ENCODE data around the gene KCNMA1. TPM values are rescaled to one million over a fixed set of nuclear protein-coding genes. Genes with fewer than 3 reads are reported as not detected.

Gene KCNMA1
- total RNA-seq, 2 experiments from 2014 or later: not detected

DNA sequence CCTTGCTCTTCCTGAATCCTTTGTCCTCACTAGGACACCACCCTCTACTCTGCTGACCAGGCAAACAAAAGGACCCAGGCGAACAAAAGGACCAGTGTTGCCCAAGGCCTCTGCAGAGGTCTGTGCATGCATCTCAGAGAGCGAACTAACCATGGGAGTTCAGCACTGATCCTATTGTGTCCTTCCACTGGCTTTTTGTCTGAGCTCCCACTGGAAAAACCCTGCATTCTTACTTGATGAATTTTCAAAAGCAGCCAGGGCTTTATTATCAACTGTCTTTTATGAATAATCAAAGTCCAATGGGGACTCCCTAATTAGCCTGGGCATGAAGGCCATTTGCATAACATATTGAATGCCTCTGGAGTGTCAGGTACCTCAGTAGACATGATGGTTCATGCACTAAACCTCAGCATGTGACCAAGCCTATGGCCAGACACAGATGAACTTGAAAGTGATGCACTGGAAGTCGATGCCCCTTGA, 140.6 kb downstream of the KCNMA1 start:
- H3K27ac Mint-ChIP-seq: no peak overlapping the region
- H3K4me3 Mint-ChIP-seq: no peak overlapping the region
- H3K36me3 Mint-ChIP-seq: no peaks in the 10 kb centered on the region
- H3K9me3 Mint-ChIP-seq: no peaks in the 10 kb centered on the region
- CTCF ChIA-PET: no interaction called here
- H3K4me1 Mint-ChIP-seq (ENCODE audit: low read depth): no peaks in the 10 kb centered on the region
- no peak for DNase-seq
- intact Hi-C loops (cut with micrococcal nuclease): no loop called here
- POLR2A ChIA-PET: no interaction called here
- H3K27me3 Mint-ChIP-seq: peaks cover 1% of the 10 kb centered on the region

DNA sequence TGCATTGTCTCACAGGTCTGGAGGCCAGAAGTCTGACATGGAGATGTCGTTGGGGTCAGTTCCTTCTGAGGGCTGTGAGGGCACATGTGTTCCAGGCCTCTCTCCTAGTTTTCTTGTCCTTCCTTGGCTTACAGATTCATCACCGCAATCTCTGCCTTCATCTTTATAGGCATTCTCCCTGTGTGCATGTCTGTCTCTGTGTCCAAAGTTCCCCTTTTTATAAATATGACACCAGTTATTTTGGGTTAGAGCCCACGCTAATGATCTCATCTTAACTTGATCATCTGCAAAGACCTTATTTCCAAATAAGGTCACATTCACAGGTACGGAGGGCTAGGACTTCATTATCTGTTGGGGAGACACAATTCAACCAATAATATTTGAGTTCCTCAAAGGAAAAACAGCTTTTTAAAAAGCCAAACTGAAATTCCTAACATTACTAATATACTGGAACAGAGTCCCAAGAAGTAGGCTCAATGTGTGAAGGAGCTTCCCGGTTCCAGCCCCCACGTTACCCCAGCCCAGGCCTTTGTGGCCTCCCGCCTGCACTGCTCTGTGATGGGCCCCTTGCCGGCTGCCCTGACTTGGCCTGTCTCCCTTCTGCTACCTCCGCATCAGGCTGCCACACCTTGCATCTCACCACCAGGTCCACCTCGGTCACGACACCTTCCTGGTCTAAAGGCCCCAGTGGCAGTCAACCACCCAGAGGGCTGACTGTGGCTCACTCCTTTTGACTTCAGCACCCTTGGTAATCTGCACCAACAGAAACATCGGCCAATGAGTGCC, 142.7 kb downstream of the KCNMA1 start:
- H3K27ac Mint-ChIP-seq: no peak overlapping the region
- no peaks in the 10 kb centered on the region for H3K9me3 Mint-ChIP-seq
- H3K4me3 Mint-ChIP-seq: no peak overlapping the region
- H3K36me3 Mint-ChIP-seq: no peaks in the 10 kb centered on the region
- DNase-seq: no peak
- H3K4me1 Mint-ChIP-seq (ENCODE audit: low read depth): no peaks in the 10 kb centered on the region
- ChIA-PET CTCF (no interaction called here), POLR2A (no interaction called here)
- H3K27me3 Mint-ChIP-seq: peaks cover 1% of the 10 kb centered on the region
- intact Hi-C loops (cut with micrococcal nuclease): no loop called here

DNA sequence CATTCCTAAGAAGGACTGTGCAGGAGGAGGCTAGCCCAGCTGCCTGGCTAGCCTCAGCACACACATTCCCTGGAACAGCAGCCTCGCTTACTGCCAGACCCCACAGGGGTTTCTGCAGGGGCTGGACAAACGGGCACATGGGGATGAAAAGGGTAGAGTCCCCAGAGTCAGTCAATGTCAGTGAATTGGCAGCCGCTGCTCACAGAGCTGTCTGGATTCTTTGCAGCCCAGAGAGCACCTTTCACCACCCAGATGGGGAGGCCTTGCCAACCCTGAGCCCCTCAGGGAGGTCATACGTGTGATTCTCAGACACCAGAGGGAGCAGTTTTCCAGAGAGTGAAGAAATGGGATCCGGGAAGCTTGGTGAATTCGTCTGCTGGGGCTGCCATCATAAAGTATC, 143.3 kb downstream of the KCNMA1 start:
- ChIA-PET POLR2A (no interaction called here), CTCF (no interaction called here)
- no peak overlapping the region for H3K27ac Mint-ChIP-seq
- DNase-seq: no peak
- intact Hi-C loops (cut with micrococcal nuclease): no loop called here
- H3K9me3 Mint-ChIP-seq: no peaks in the 10 kb centered on the region
- peaks cover 1% of the 10 kb centered on the region for H3K27me3 Mint-ChIP-seq
- H3K4me3 Mint-ChIP-seq: no peak overlapping the region
- no peaks in the 10 kb centered on the region for H3K4me1 Mint-ChIP-seq (ENCODE audit: low read depth)
- H3K36me3 Mint-ChIP-seq: no peaks in the 10 kb centered on the region

DNA sequence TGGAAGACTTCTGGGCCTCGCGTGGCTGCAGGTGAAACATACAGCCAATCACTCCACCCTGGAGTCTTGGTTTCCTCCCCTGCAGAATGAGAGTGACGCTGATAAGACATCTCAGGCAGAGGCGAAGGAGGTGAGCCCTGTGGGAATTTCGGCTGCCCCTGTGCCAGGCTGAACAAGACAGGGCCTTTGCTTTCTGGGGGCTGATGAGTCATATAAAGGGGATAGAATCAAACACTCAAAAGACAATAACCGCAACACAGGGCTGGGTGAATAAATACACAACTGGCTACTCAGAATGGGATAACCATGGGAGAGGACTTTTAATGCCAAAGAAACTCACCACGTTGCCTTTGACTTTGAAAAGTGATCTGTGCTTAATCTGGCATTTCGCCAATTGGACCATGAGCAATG, 143.8 kb downstream of the KCNMA1 start:
- ChIA-PET POLR2A (no interaction called here), CTCF (no interaction called here)
- Mint-ChIP-seq H3K4me3 (no peak overlapping the region), H3K9me3 (no peaks in the 10 kb centered on the region), H3K27ac (no peak overlapping the region), H3K36me3 (no peaks in the 10 kb centered on the region), H3K4me1 (ENCODE audit: low read depth) (no peaks in the 10 kb centered on the region), H3K27me3 (peaks cover 1% of the 10 kb centered on the region)
- intact Hi-C loops (cut with micrococcal nuclease): no loop called here
- no peak for DNase-seq

DNA sequence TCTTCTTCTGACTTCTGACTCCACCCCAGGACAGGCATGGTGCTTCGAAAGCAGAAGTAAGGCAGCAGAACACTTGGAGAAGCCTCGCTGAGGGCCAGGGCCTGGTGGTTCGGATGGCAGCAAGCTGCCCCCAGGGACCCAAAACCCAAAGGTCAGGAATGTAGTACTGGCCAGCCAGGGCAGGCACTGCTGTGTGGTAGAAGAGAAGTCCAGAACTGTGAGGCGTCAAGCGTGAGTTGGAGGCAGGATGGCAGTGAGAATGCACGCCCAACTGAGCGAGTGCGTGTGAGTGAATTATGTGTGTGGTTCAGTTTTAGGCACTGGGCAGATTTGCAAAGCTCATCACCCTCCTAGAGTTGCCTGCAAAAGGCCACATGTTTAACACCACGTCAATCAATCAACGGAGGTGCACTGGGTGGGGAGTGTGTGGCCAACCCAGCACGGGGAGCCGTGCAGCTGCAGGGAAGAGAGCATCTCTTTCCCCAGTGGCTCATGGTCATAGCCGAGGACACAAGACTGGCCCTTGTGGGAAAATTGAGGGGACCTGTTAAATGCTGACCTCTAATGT, 144.3 kb downstream of the KCNMA1 start:
- no peak overlapping the region for H3K4me3 Mint-ChIP-seq
- H3K4me1 Mint-ChIP-seq (ENCODE audit: low read depth): no peaks in the 10 kb centered on the region
- intact Hi-C loops (cut with micrococcal nuclease): no loop called here
- H3K36me3 Mint-ChIP-seq: no peaks in the 10 kb centered on the region
- H3K27me3 Mint-ChIP-seq: peaks cover 1% of the 10 kb centered on the region
- H3K9me3 Mint-ChIP-seq: no peaks in the 10 kb centered on the region
- no peak overlapping the region for H3K27ac Mint-ChIP-seq
- ChIA-PET POLR2A (no interaction called here), CTCF (no interaction called here)
- DNase-seq: no peak

DNA sequence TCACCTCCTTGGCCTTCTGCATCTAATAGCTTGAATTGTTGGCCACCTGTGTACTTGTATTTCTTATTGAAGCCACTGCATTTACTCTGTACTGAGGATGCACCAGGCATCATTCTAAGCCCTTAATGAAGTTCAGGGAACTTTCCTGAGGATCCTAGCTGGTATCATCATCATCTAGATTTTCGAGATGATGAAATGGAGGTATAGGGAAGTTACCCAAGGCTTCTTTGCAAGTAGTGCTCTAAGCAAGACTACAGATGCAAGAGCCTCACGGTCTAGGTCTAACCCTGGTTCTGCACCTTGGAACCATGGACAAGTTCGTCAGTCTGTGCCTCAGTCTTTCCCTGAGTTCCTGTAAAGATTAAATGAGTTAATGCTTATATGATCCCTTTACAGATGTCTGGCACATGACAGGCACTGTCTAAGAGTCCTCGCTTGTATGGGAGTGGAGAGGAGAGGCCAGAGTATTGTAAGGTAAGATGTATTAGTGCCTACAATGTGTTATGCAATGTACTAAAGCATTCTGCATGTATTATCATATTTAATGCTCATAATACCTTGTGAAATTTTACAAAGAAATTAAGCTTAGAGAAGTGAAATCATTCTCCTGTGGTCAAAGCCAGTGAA, 145.1 kb downstream of the KCNMA1 start:
- intact Hi-C loops (cut with micrococcal nuclease): no loop called here
- Mint-ChIP-seq H3K4me1 (ENCODE audit: low read depth) (no peaks in the 10 kb centered on the region), H3K27me3 (peaks cover 1% of the 10 kb centered on the region), H3K9me3 (no peaks in the 10 kb centered on the region), H3K27ac (no peak overlapping the region), H3K36me3 (no peaks in the 10 kb centered on the region), H3K4me3 (no peak overlapping the region)
- POLR2A ChIA-PET: no interaction called here
- DNase-seq: no peak
- CTCF ChIA-PET: no interaction called here

DNA sequence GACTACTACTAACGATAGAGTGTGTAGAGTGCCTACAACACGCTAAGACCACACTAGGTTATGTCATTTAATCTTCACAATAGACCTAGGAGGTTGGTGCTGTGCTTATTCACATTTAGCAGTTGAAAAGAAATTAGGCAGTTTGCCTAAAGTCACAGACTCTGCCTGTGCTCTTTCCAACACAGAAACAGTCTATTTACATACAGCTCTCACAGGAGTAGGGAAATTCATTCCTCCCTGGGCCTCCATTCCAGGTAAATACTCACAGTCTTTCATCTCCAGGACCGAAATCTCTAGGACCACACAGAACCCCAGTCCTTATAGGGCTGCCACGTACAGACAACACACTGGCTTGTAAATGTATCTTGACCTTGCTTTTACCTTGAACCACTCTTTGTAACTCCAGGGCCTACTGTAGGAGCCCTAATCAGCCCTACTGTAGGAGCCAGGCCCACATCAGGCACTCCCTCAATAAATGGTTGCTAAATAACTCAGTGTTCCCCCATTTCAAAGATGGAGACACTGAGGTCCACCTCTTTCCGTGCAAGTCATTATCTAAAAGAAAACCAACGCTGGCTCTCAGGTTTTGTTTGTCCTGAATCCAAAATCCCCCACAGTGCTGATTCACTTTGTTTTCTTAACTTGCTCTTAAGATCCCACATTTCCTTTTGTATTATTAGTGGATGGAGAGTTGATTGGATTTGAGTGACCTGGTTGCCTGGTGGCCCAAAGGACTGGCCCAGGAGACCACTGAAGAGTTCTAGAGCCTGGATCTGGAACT, 146.9 kb downstream of the KCNMA1 start:
- intact Hi-C loops (cut with micrococcal nuclease): no loop called here
- CTCF ChIA-PET: no interaction called here
- DNase-seq: no peak
- POLR2A ChIA-PET: no interaction called here
- no peak overlapping the region for H3K27ac Mint-ChIP-seq
- H3K4me3 Mint-ChIP-seq: no peak overlapping the region
- no peaks in the 10 kb centered on the region for H3K36me3 Mint-ChIP-seq
- no peaks in the 10 kb centered on the region for H3K4me1 Mint-ChIP-seq (ENCODE audit: low read depth)
- peaks cover 1% of the 10 kb centered on the region for H3K27me3 Mint-ChIP-seq
- no peaks in the 10 kb centered on the region for H3K9me3 Mint-ChIP-seq

DNA sequence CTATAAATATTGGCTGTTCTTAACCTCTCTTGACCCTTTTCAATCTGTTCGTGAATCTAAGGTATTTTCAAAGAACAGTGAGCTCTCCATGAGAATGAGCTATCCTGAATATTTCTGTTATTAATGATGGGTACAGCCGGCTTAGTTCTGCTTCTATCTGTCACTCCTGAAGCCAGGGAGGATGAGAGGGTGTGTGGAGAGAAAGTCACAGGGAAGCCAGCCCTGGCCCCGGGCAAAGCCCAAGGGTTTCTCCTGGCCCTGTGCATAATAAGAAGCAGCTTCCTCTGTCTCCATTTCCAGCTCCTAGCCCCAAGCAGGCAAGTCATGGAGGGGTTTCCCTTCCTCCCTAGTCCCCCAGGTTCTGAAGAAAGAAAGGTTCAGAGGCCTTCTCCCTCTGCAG, 151.1 kb downstream of the KCNMA1 start:
- no peak overlapping the region for H3K4me3 Mint-ChIP-seq
- ChIA-PET POLR2A (no interaction called here), CTCF (no interaction called here)
- no peak for DNase-seq
- intact Hi-C loops (cut with micrococcal nuclease): no loop called here
- H3K27me3 Mint-ChIP-seq: no peaks in the 10 kb centered on the region
- no peaks in the 10 kb centered on the region for H3K36me3 Mint-ChIP-seq
- H3K9me3 Mint-ChIP-seq: no peaks in the 10 kb centered on the region
- H3K27ac Mint-ChIP-seq: no peak overlapping the region
- no peaks in the 10 kb centered on the region for H3K4me1 Mint-ChIP-seq (ENCODE audit: low read depth)

DNA sequence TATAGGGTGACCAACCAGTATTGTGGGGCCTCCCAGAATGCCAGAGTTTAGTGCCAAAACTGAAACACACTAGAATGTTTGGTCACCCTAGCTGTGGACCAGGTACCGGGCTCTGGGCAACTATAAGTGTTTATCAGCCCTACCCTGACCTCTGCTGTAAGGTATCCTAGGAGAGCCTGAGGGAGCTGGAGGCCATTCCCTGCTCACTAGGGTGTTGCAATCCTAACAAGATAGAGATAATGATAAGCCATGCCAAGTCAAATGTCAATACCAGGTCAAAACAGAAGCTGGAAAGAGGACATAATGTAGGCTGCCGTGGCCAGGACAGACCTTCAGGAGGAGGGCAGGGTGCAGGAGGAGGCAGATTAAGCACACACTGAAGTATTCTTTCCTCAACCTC, 151.8 kb downstream of the KCNMA1 start:
- DNase-seq: no peak
- no peak overlapping the region for H3K27ac Mint-ChIP-seq
- ChIA-PET POLR2A (no interaction called here), CTCF (no interaction called here)
- no peak overlapping the region for H3K4me3 Mint-ChIP-seq
- H3K9me3 Mint-ChIP-seq: no peaks in the 10 kb centered on the region
- no peaks in the 10 kb centered on the region for H3K4me1 Mint-ChIP-seq (ENCODE audit: low read depth)
- intact Hi-C loops (cut with micrococcal nuclease): no loop called here
- H3K36me3 Mint-ChIP-seq: no peaks in the 10 kb centered on the region
- H3K27me3 Mint-ChIP-seq: no peaks in the 10 kb centered on the region

DNA sequence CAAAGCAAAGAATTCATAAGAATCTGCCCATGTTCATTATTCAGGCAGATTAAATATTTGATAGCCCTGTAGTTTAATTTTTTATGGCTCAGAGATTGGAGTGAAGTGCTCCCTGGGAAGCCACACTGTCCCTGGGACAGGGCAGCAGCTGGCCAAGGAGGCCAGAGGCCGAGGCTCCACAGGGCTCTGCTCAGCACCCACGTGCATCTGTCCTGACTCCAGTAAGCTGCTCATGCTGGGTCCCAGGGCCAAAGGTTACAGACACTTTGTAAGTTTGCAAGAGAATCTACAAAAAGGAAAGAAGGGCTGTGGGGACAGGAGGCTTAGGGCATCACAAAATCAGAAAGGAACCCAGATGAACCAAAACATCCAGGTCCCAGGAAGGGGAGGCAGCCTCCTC, 155.5 kb downstream of the KCNMA1 start:
- POLR2A ChIA-PET: no interaction called here
- Mint-ChIP-seq H3K4me3 (no peak overlapping the region), H3K27me3 (no peaks in the 10 kb centered on the region), H3K27ac (no peak overlapping the region), H3K4me1 (ENCODE audit: low read depth) (no peaks in the 10 kb centered on the region), H3K36me3 (no peaks in the 10 kb centered on the region), H3K9me3 (no peaks in the 10 kb centered on the region)
- CTCF ChIA-PET: no interaction called here
- intact Hi-C loops (cut with micrococcal nuclease): no loop called here
- no peak for DNase-seq

DNA sequence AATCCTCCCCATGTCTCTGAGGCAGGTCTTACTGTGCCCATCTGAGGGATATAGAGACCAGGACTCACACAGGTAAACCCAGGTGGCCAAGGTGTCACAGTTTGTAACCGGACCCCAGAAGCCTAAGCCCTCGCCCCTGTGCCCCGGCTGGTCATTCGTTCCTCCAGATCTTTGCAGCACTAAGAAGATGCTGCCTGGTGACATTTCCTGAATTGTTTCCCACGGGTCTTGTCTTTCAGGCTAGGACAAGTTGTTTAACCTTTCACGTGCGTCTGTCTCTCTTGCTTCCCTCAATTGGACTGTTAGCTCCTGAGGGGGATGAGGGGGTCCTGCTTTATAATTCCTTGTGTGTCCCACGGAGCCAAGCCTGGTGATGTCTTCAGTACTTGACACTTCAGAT, 158.0 kb downstream of the KCNMA1 start:
- no peak overlapping the region for H3K4me3 Mint-ChIP-seq
- H3K4me1 Mint-ChIP-seq (ENCODE audit: low read depth): no peaks in the 10 kb centered on the region
- H3K27ac Mint-ChIP-seq: no peak overlapping the region
- H3K9me3 Mint-ChIP-seq: no peaks in the 10 kb centered on the region
- DNase-seq: no peak
- no peaks in the 10 kb centered on the region for H3K36me3 Mint-ChIP-seq
- CTCF ChIA-PET: no interaction called here
- no peaks in the 10 kb centered on the region for H3K27me3 Mint-ChIP-seq
- intact Hi-C loops (cut with micrococcal nuclease): no loop called here
- POLR2A ChIA-PET: no interaction called here

DNA sequence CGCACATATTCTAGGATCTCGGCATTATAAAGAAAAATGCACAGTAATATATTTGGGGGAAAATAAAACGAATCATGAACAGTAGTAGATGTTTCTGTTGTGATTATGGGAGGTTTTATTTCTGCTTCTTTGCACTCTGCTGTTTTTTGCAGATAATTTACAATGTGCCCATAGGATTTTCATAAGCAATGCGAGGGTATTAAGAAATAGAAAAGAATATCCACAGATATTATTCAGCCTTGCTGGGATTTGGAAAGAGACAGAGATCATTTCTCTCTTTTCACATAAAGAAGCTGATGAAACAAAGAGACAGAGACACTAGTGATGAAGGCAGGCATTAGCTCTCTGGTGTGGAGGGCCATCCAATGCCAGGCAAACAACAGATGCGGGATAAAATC, 158.6 kb downstream of the KCNMA1 start:
- H3K27ac Mint-ChIP-seq: no peak overlapping the region
- no peaks in the 10 kb centered on the region for H3K4me1 Mint-ChIP-seq (ENCODE audit: low read depth)
- ChIA-PET POLR2A (no interaction called here), CTCF (no interaction called here)
- no peaks in the 10 kb centered on the region for H3K36me3 Mint-ChIP-seq
- intact Hi-C loops (cut with micrococcal nuclease): no loop called here
- H3K9me3 Mint-ChIP-seq: no peaks in the 10 kb centered on the region
- no peak for DNase-seq
- no peaks in the 10 kb centered on the region for H3K27me3 Mint-ChIP-seq
- no peak overlapping the region for H3K4me3 Mint-ChIP-seq

Measured in activated CD4-positive, alpha-beta memory T cell treated with anti-CD3 and anti-CD28 coated beads for 36 hours (primary cell).